ENCODE results near the gene KLHDC1.
"Not testable (repeated sequence)": the region's sequence is repeated elsewhere in the genome, so short reads cannot be mapped to it uniquely, and the experiment has no call there.

Gene KLHDC1

DNA sequence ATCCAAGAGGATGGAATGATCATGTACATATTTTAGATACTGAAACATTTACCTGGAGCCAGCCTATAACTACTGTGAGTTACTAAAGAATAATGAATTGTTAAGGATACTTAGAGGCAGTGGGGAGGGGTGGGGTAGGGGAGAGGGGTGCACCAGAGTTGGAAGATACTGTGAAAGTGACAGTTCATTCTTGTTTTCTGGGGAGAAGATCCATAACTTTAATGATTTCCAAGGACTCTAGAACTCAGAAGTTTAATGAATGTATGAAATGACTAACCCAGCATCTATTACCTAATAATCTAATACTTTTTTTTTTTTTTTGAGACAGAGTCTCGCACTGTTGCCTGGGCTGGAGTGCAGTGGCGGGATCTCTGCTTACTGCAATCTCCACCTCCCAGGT, 85.5 kb downstream of the KLHDC1 start:
- Histone ChIP-seq H3K4me1 (no peaks in the 10 kb centered on the region), H3K4me3 (ENCODE audit: low read depth, low read length) (no peak overlapping the region), H3K27me3 (no peaks in the 10 kb centered on the region), H3K36me3 (peaks cover 63% of the 10 kb centered on the region), H3K9me3 (no peaks in the 10 kb centered on the region)
- TF ChIP-seq, protein P1, sequence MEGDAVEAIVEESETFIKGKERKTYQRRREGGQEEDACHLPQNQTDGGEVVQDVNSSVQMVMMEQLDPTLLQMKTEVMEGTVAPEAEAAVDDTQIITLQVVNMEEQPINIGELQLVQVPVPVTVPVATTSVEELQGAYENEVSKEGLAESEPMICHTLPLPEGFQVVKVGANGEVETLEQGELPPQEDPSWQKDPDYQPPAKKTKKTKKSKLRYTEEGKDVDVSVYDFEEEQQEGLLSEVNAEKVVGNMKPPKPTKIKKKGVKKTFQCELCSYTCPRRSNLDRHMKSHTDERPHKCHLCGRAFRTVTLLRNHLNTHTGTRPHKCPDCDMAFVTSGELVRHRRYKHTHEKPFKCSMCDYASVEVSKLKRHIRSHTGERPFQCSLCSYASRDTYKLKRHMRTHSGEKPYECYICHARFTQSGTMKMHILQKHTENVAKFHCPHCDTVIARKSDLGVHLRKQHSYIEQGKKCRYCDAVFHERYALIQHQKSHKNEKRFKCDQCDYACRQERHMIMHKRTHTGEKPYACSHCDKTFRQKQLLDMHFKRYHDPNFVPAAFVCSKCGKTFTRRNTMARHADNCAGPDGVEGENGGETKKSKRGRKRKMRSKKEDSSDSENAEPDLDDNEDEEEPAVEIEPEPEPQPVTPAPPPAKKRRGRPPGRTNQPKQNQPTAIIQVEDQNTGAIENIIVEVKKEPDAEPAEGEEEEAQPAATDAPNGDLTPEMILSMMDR (IDR thresholded peaks at IDR 0.05; ENCODE audit: low read depth, low read length): no peak
- no peak for DNase-seq

GRCh38 chr14:49781040-49781439, 88.1 kb downstream of the KLHDC1 start:
- not testable (repeated sequence) for H3K4me1 ChIP-seq; DNase-seq; H3K9me3 ChIP-seq; H3K4me3 ChIP-seq (ENCODE audit: low read depth, low read length); H3K27me3 ChIP-seq
- peaks cover 74% of the 10 kb centered on the region for H3K36me3 ChIP-seq

DNA sequence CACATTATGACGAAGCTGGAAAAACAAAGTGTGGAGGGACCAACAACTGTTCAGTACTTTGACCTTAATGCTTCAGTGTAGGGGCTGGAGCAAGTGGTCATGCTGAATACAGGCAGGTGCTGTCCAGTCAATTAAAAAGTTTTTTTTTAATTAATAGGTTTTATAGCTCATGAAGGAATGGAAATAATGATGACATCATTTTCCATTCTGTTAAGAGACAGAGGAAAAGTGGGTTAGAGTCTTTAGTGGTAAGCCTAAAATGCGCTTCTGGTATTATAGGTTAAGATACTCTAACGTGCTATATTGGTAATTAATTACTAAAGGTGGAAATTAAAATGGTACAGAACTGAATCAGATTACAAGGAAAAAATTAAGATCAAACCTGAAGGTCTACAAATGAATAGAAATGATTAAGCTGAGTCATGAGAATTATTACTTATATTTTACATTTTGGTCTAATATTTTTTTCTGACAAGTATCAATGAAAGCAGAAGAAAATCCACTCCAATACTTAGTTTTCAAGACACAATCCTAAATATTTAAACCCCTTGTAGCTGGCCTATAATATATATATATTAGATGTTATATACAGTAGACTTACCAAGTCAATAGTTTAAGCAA, 90.6 kb downstream of the KLHDC1 start:
- Histone ChIP-seq H3K36me3 (peaks cover 86% of the 10 kb centered on the region), H3K9me3 (no peaks in the 10 kb centered on the region), H3K27me3 (no peaks in the 10 kb centered on the region), H3K4me1 (no peaks in the 10 kb centered on the region), H3K4me3 (ENCODE audit: low read depth, low read length) (no peak overlapping the region)
- DNase-seq: no peak
- TF ChIP-seq, protein P1 (IDR thresholded peaks at IDR 0.05; ENCODE audit: low read depth, low read length): no peak

- H3K36me3 ChIP-seq: peaks cover 91% of the 10 kb centered on the region
- DNase-seq: no peak
- no peaks in the 10 kb centered on the region for H3K27me3 ChIP-seq
- TF ChIP-seq, protein P1 (IDR thresholded peaks at IDR 0.05; ENCODE audit: low read depth, low read length): no peak
- no peaks in the 10 kb centered on the region for H3K9me3 ChIP-seq
- no peaks in the 10 kb centered on the region for H3K4me1 ChIP-seq
- no peak overlapping the region for H3K4me3 ChIP-seq (ENCODE audit: low read depth, low read length)
These were observed 93.4 kb downstream of the KLHDC1 start for GRCh38 chr14:49786315-49786714.

GRCh38 chr14:49792618-49793017, 99.7 kb downstream of the KLHDC1 start:
- DNase-seq: no peak
- Histone ChIP-seq H3K4me3 (ENCODE audit: low read depth, low read length) (no peak overlapping the region), H3K36me3 (peaks cover 80% of the 10 kb centered on the region), H3K27me3 (no peaks in the 10 kb centered on the region), H3K9me3 (no peaks in the 10 kb centered on the region), H3K4me1 (no peaks in the 10 kb centered on the region)
- TF ChIP-seq, protein P1 (IDR thresholded peaks at IDR 0.05; ENCODE audit: low read depth, low read length): no peak

- Histone ChIP-seq H3K4me3 (ENCODE audit: low read depth, low read length) (no peak overlapping the region), H3K27me3 (no peaks in the 10 kb centered on the region), H3K4me1 (no peaks in the 10 kb centered on the region), H3K9me3 (no peaks in the 10 kb centered on the region), H3K36me3 (peaks cover 77% of the 10 kb centered on the region)
- DNase-seq: no peak
- TF ChIP-seq, protein P1 (IDR thresholded peaks at IDR 0.05; ENCODE audit: low read depth, low read length): no peak
These were observed 103.1 kb downstream of the KLHDC1 start for GRCh38 chr14:49796025-49796424.
